GM19455 (cell line): ENCODE data around the gene SLC18B1.
A peak's percentile ranks its signal among the peaks of the same experiment; 100 is the strongest.

Source experiments
- ATAC-seq: cut with Tn5 transposase; IDR thresholded peaks from one replicate; pipeline ENCODE4 v1.9.1; 2021; ENCODE audit not compliant: unreplicated experiment

The SLC18B1 gene

DNA sequence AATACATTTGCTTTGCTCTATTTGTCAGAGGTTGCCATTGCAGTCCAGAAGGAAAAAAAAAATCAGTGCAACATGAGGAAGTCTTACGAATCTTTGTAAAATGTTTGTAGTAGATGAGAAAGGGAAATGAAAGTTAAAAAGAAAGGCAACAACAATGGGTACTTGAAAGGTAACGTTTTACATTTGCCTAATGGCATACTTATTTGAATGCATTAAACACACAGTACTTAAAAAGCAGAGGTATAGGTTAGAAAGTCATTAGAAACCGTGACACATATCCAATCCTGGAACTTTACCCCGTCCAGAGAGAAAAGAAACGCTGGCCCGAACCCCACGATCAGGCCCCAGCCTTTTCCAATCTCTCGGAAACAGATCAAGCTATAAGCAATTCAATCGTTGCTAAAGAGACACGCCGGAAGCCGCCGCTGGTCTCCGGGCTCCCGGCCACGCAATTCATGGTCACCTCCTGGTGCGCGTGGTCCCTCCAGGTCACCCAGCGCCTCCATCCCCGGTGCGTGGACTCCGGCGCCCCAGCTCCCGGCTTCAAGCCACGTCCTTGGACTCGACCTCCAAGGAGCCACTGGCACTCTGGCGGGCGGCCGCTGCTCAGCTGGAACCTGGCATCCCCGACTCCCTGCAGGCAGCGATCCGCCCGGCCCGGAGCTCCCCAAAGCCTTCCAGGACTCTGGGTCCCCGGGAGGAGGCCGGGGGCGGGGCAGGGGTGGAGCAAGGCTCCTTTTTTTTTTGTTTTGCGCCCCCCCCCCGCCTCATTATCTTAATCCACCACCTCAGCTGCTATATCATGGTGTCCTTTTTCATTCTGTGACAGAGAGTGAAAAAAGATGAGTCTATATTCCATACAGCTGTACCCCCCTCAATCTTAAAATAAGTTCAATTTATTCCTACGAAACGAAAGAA is at the start of gene SLC18B1:
SLC18B1 (minus strand) TSS at position 687 of the 918 bp plus-strand sequence; CDS start at position 506, 181 bp downstream.
- peak; percentile 55 for ATAC-seq

DNA sequence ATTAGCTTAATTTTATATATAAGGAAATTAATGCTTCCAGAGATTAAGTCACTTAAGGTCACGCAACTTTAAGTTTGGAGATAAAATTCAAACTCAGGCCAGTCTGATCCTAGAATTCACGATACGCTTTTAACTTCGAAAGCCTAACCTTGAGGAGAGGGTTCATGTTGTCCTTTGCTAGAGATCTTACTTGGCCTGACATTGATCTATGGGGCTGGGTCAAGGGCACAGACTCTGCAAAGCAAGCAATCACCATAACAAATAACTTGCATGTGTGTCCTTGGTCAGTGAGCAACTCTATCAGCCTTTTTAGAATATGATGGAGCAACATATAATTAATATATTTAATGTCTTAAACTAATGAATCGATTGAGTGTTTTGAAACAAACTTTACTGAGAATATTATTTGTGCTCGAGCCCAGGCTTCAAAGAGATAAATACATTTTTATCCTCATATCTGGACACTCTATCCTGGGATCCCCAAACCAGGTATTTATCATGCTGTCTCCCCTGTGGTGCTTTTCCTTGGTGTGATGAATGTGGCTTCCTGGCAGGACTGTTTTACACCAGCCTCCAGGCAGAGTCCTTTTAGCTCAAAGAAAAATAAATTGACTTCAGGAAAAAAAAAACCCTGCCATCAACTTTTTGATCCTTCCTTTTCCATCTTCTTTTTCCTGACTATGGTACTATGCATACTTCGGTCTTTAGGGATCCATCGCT is 45.0 kb upstream of the SLC18B1 start:
- ATAC-seq = no peak

DNA sequence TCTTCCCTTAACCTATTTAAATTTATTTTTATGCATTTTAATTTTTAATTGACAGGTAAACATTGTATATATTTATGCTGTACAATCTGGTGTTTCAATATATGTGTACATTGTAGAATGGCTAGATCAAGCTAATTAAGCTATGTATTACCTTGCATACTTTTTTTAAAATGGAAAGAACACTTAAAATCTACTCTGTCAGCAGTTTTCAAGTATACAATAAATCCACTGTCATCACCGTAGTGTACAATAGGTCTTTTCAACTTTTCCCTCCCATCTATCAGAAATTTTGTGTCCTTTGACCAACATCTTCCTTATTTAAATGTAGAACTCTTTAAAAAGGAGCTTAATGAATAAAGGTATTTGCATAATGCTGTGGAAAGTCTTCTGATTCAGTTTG is 43.5 kb upstream of the SLC18B1 start:
- no peak for ATAC-seq

DNA sequence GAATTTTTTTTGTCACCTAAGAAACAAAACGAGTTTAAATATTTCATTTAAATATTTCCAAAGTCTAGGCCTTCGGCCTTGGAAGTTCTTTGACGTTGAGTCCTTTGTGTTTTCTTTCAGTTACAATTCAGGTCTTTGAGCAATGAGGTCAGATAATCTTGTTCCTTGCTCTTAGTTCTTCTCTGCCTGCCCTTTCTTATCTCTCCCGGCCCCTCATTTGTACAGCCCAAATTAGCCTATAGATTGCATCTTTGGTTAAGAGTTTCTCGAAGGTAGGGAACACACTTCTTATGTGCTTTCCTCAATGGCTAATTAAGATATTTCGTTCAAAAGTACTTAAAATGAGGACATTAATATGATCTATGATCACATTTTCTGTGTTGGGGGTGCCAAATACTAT is 34.5 kb upstream of the SLC18B1 start:
- ATAC-seq = no peak

DNA sequence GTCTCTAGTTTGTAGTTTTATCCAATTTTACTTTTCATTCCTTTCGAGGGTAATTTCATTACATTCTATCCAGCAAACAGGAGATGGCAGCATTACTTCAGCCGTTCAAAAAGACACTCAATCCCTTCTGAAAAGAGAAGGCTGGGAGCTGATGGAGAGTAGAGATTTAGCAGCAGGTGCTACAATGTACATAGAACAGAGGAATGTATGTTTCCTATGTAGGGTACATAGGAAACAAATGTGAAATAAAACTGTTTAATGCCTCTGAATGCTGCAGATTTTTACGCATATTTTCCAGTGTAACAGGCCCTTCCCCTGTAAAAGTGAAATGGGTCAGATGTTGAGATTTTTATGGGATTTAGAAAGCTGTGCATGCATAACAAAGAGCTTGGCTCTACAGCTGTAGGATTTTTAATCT is 31.9 kb upstream of the SLC18B1 start:
- ATAC-seq = no peak

GRCh38 chr6:132820629-132821381 is 22.4 kb upstream of the SLC18B1 start:
- no peak for ATAC-seq

GRCh38 chr6:132819405-132820161 is 21.1 kb upstream of the SLC18B1 start:
- no peak for ATAC-seq

- ATAC-seq = no peak
These were observed 20.2 kb upstream of the SLC18B1 start for GRCh38 chr6:132818404-132819359.

DNA sequence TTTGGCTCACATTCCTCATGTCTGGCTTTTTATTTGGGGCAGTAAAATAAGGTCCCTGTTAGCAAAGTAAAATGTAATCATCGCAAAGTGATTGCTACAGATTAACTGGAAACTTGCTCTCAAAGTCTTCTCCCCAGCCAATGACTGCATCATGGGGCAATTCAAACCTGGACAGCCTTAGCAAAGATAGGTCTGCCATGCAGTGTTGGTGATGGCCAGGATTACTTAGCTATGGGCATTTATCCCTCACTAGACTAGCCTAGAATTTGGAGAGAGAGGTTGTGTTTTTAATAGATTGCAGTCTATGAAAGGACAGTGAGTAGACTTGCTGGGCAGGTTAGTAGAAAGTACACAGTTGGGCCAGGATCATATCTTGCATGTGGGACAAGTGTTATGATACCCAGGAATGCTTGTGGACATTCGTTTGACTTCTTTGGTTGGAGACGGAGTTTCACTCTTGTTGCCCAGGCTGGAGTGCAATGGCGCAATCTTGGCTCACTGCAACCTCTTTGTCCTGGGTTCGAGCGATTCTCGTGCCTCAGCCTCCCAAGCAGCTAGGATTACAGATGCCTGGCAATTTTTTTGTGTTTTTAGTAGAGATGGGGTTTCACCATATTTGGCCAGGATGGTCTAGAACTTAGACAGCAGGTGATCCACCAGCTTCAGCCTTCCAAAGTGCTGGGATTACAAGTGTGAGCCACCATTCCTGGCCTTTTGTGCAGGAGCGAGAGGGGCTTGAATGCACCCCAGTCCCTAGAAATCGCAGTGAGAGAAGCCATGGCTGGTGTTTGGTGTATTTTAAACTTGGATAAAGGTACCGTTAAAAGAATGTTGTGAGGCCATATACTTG is 19.3 kb upstream of the SLC18B1 start:
- ATAC-seq = no peak

GRCh38 chr6:132816660-132817059 is 18.2 kb upstream of the SLC18B1 start:
- no peak for ATAC-seq

GRCh38 chr6:132814716-132815570 is 16.5 kb upstream of the SLC18B1 start:
- ATAC-seq = peak; percentile 13

GRCh38 chr6:132813173-132813856 is 14.9 kb upstream of the SLC18B1 start:
- peak; percentile 26 for ATAC-seq

DNA sequence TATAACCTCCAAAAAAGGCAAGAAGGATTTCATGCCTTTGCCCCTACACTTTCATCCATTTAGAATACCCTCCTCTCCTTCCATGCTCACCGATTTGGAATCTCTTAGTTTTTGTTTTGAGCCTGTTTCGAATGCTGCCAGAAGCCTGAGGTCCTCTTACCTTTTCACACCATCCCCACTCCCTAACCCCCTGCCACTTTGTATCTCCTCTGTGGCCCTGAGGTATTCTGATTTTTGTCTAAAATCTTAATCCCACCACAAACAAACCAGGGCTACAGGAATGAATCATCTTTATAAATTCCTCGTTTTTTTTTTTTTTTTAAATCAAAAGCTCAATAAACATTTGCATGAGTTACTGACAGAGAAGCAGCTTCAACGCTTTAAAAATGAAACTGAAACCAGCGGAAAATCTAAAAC is 14.3 kb upstream of the SLC18B1 start:
- peak; percentile 7 for ATAC-seq

DNA sequence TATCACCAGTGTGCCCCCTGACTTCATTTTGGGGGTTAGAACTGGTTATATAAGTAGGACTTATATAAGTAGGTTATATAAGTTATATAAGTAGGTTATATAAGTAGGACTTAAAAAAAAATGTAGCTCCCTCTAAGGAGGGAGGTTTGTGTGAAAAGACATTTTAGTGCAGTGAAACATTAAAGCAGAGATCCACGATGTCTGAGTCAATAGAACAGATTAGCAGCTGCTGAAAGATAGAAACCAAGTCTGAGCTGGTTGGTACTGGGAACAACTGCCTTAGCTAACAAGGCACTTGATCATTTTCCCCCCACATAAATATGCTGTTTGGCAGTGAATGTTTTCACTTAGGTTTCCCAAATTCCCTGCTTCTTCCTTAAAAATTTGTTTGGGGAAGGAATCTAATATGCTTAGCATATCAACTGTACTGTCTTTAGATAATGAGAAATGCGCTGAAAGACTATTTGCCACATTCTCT is 13.9 kb upstream of the SLC18B1 start:
- no peak for ATAC-seq

- ATAC-seq = no peak
These were observed 12.8 kb upstream of the SLC18B1 start for GRCh38 chr6:132811276-132811675.

- no peak for ATAC-seq
These were observed 7.1 kb upstream of the SLC18B1 start for GRCh38 chr6:132805548-132805947.

GRCh38 chr6:132804251-132804650 is 5.8 kb upstream of the SLC18B1 start:
- no peak for ATAC-seq
